ENCODE results near the gene CCL16.

- no peak for TF ChIP-seq RFX5 (IDR thresholded peaks at IDR 0.05; ENCODE audit: low read depth, low read length)
- TF ChIP-seq CTCF (conservative IDR thresholded peaks at IDR 0.05; ENCODE audit: low read depth, low read length), result no peak
- no peak for TF ChIP-seq MAZ (IDR thresholded peaks at IDR 0.05; ENCODE audit: borderline replicate concordance, low read depth, low read length)
- no peak for TF ChIP-seq RAD21 (IDR thresholded peaks at IDR 0.05; ENCODE audit: low read length)
- no peak for TF ChIP-seq CEBPB (IDR thresholded peaks at IDR 0.05; ENCODE audit: low read depth, low read length)
- no peak for TF ChIP-seq POLR2A (IDR thresholded peaks at IDR 0.05; ENCODE audit: low read depth, low read length)
- TF ChIP-seq MAFK (IDR thresholded peaks at IDR 0.05; ENCODE audit: low read depth, low read length), result no peak
- TF ChIP-seq FOS (IDR thresholded peaks at IDR 0.05; ENCODE audit: low read depth, low read length), result no peak
These were observed 622 bp upstream of the CCL16 start for GRCh38 chr17:35981908-35982330.
